Liver (tissue), 9 donors: ENCODE results near the gene ATRX. TPM values are rescaled to one million over a fixed set of nuclear protein-coding genes. Genes with fewer than 3 reads are reported as not detected.

Source experiments
- DNase-seq: peaks from one replicate; pipeline ENCODE4 v3.0.0-alpha.2; 2017; ENCODE audit warnings: low spot score
- H3K27ac ChIP-seq, 2 donors: one replicate each; pipeline ENCODE4 v1.7.0; 2013; ENCODE audit warnings: inconsistent platforms in 2 of 2, low read length in 2 of 2, control low read depth in 1 of 2, low read depth in 1 of 2, mild to moderate bottlenecking in 1 of 2
- H3K27me3 ChIP-seq, 4 donors: one replicate each; pipeline versions ENCODE4 v1.6.1 to v1.7.0; 2013; ENCODE audit warnings: low read length in 3 of 4, inconsistent platforms in 1 of 4, mild to moderate bottlenecking in 1 of 4, moderate library complexity in 1 of 4; ENCODE audit not compliant: control insufficient read depth in 4 of 4, insufficient read depth in 4 of 4
- H3K36me3 ChIP-seq, 4 donors: one replicate each; pipeline versions ENCODE4 v1.6.1 to v1.7.0; 2013; ENCODE audit warnings: low read length in 3 of 4, mild to moderate bottlenecking in 3 of 4, low read depth in 1 of 4, moderate library complexity in 1 of 4; ENCODE audit not compliant: control insufficient read depth in 4 of 4, insufficient read depth in 3 of 4
- H3K4me1 ChIP-seq, 4 donors: one replicate each; pipeline versions ENCODE4 v1.6.1 to v1.7.0; 2013; ENCODE audit warnings: low read length in 3 of 4, mild to moderate bottlenecking in 3 of 4, moderate library complexity in 1 of 4; ENCODE audit not compliant: control insufficient read depth in 4 of 4, insufficient read depth in 4 of 4
- H3K4me3 ChIP-seq, 3 donors: one replicate each; pipeline versions ENCODE4 v1.6.1 to v1.7.0; 2013; ENCODE audit warnings: low read length in 3 of 3, control low read depth in 1 of 3, low read depth in 1 of 3, mild to moderate bottlenecking in 1 of 3
- H3K9ac ChIP-seq, 2 donors: one replicate each; pipeline ENCODE4 v1.7.0; 2013; ENCODE audit warnings: low read length in 2 of 2, mild to moderate bottlenecking in 2 of 2, moderate library complexity in 2 of 2, control low read depth in 1 of 2, low read depth in 1 of 2
- H3K9me3 ChIP-seq, 4 donors: one replicate each; pipeline versions ENCODE4 v1.6.1 to v1.7.0; 2013; ENCODE audit warnings: low read length in 3 of 4; ENCODE audit not compliant: control insufficient read depth in 4 of 4
- EGR1 ChIP-seq, 2 donors: IDR thresholded peaks; 2 replicates each; pipeline ENCODE4 v1.6.1; 2016 to 2018; ENCODE audit warnings: antibody characterized with exemption in 2 of 2, low read depth in 2 of 2
- FOXA1 ChIP-seq: IDR thresholded peaks from 2 replicates; pipeline ENCODE4 v1.6.1; 2016; ENCODE audit warnings: antibody characterized with exemption
- FOXA2 ChIP-seq: IDR thresholded peaks from 2 replicates; pipeline ENCODE4 v1.6.1; 2016; ENCODE audit warnings: antibody characterized with exemption
- GABPA ChIP-seq, 2 donors: IDR thresholded peaks in 1 of 2; conservative IDR thresholded peaks in 1 of 2; 2 replicates each; pipeline ENCODE4 v1.6.1; 2016; ENCODE audit warnings: antibody characterized with exemption in 2 of 2, mild to moderate bottlenecking in 1 of 2, moderate library complexity in 1 of 2
- HNF4A ChIP-seq, 2 donors: conservative IDR thresholded peaks; 2 replicates each; pipeline ENCODE4 v1.6.1; 2016; ENCODE audit warnings: antibody characterized with exemption in 2 of 2, mild to moderate bottlenecking in 2 of 2
- JUND ChIP-seq, 2 donors: IDR thresholded peaks; 2 replicates each; pipeline ENCODE4 v1.6.1; 2016; ENCODE audit warnings: antibody characterized with exemption in 2 of 2
- NR2F2 ChIP-seq: IDR thresholded peaks from 2 replicates; pipeline ENCODE4 v1.6.1; 2016; ENCODE audit warnings: antibody characterized with exemption
- RAD21 ChIP-seq, 2 donors: IDR thresholded peaks; 2 replicates each; pipeline ENCODE4 v1.6.1; 2016; ENCODE audit warnings: antibody characterized with exemption in 2 of 2, mild to moderate bottlenecking in 2 of 2
- RXRA ChIP-seq, 2 donors: IDR thresholded peaks; 2 replicates each; pipeline ENCODE4 v1.6.1; 2017 to 2018; ENCODE audit warnings: antibody characterized with exemption in 2 of 2, mild to moderate bottlenecking in 1 of 2
- SP1 ChIP-seq: IDR thresholded peaks from 2 replicates; pipeline ENCODE4 v1.6.1; 2018; ENCODE audit warnings: antibody characterized with exemption, mild to moderate bottlenecking
- TAF1 ChIP-seq: conservative IDR thresholded peaks from 2 replicates; pipeline ENCODE4 v1.6.1; 2016; ENCODE audit warnings: antibody characterized with exemption, mild to moderate bottlenecking
- YY1 ChIP-seq: IDR thresholded peaks from 2 replicates; pipeline ENCODE4 v1.6.1; 2016; ENCODE audit warnings: antibody characterized with exemption, mild to moderate bottlenecking
- WGBS: extraction: QIAGEN DNeasy Blood & Tissue Kit; methylation state at CpG from one replicate; pipeline ENCODE4 v1.1.7; 2013; 5-methylcytosine and 5-hydroxymethylcytosine counted together
- polyA plus RNA-seq, 2 donors: library from polyadenylated mRNA; stranded (reverse) in 1 of 2; unstranded in 1 of 2; fragments of 200-250 nt in 1 of 2; fragments of >200 nt in 1 of 2; fragmentation: Nextera tagmentation in 1 of 2; extraction: Ambion mirVana in 1 of 2; gene quantifications; one replicate each; pipeline versions ENCODE4 v1.2.1 to v1.2.3, GENCODE V29; 2013 to 2015
- total RNA-seq, 2 donors: library from RNA; depleted of rRNA; stranded (reverse); fragments of >200 nt; gene quantifications; one replicate each; pipeline ENCODE4 v1.2.3, GENCODE V29; 2014
- TF ChIP-seq, protein P1 (sequence below): IDR thresholded peaks from 2 replicates; pipeline ENCODE4 v1.6.1; 2016; ENCODE audit warnings: antibody characterized with exemption, mild to moderate bottlenecking
- TF ChIP-seq, protein P2 (sequence below): fragments of 150-350 bp; IDR thresholded peaks from 2 replicates; pipeline ENCODE4 v1.5.1; 2017; ENCODE audit warnings: improper control_type of control experiment, low read depth, low read length; ENCODE audit not compliant: missing input control
- TF ChIP-seq, protein P3 (sequence below): IDR thresholded peaks from 2 replicates; pipeline ENCODE4 v1.6.1; 2016; ENCODE audit warnings: antibody characterized with exemption
- TF ChIP-seq, protein P4 (sequence below): IDR thresholded peaks from 2 replicates; pipeline ENCODE4 v1.6.1; 2016; ENCODE audit warnings: antibody characterized with exemption
- TF ChIP-seq, protein P5 (sequence below): IDR thresholded peaks from 2 replicates; pipeline ENCODE4 v1.6.1; 2016; ENCODE audit warnings: antibody characterized with exemption
- donor health status: healthy.
- donor health status: healthy.
- donor health status: healthy.
- donor health status: healthy.
- donor health status: healthy.

ATRX gene
- total and polyA plus RNA-seq, 4 donors, result 4.6 to 38.5 (median 32.0) TPM

DNA sequence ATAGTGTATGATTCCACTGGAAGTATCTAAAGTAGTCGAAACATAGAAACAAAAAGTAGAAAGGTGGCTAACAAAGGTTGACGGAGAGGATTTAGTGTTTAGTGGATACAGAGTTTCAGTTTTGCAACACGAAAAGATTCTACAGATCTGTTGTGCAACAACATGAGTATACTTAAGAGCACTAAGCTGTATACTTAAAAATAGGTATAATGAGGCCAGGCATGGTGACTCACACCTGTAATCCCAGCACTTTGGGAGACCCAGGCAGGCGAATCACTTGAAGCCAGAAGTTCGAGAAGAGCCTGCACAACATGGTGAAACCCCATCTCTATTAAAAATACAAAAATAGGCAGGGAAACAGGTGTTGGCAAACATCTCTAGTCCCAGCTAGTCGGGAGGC is 7.9 kb upstream of the ATRX start:
- Histone ChIP-seq H3K4me1 (no peaks in the 10 kb centered on the region), H3K4me3 (no peak overlapping the region), H3K9me3 (no peaks in the 10 kb centered on the region), H3K36me3 (no peaks in the 10 kb centered on the region), H3K9ac (no peak overlapping the region), H3K27ac (no peak overlapping the region), H3K27me3 (no peaks in the 10 kb centered on the region)
- TF ChIP-seq RXRA (IDR thresholded peaks at IDR 0.05) (no peak), GABPA (IDR thresholded peaks at IDR 0.05 in 1 of 2, conservative IDR thresholded peaks at IDR 0.05 in 1 of 2) (no peak), EGR1 (IDR thresholded peaks at IDR 0.05; ENCODE audit: low read depth in 2 of 2) (no peak), JUND (IDR thresholded peaks at IDR 0.05) (no peak), NR2F2 (no peak), YY1 (no peak), FOXA2 (no peak), FOXA1 (no peak), TAF1 (no peak), HNF4A (conservative IDR thresholded peaks at IDR 0.05) (no peak), SP1 (no peak)
- TF ChIP-seq, protein P1, sequence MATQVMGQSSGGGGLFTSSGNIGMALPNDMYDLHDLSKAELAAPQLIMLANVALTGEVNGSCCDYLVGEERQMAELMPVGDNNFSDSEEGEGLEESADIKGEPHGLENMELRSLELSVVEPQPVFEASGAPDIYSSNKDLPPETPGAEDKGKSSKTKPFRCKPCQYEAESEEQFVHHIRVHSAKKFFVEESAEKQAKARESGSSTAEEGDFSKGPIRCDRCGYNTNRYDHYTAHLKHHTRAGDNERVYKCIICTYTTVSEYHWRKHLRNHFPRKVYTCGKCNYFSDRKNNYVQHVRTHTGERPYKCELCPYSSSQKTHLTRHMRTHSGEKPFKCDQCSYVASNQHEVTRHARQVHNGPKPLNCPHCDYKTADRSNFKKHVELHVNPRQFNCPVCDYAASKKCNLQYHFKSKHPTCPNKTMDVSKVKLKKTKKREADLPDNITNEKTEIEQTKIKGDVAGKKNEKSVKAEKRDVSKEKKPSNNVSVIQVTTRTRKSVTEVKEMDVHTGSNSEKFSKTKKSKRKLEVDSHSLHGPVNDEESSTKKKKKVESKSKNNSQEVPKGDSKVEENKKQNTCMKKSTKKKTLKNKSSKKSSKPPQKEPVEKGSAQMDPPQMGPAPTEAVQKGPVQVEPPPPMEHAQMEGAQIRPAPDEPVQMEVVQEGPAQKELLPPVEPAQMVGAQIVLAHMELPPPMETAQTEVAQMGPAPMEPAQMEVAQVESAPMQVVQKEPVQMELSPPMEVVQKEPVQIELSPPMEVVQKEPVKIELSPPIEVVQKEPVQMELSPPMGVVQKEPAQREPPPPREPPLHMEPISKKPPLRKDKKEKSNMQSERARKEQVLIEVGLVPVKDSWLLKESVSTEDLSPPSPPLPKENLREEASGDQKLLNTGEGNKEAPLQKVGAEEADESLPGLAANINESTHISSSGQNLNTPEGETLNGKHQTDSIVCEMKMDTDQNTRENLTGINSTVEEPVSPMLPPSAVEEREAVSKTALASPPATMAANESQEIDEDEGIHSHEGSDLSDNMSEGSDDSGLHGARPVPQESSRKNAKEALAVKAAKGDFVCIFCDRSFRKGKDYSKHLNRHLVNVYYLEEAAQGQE, result no peak
- TF ChIP-seq, protein P2, sequence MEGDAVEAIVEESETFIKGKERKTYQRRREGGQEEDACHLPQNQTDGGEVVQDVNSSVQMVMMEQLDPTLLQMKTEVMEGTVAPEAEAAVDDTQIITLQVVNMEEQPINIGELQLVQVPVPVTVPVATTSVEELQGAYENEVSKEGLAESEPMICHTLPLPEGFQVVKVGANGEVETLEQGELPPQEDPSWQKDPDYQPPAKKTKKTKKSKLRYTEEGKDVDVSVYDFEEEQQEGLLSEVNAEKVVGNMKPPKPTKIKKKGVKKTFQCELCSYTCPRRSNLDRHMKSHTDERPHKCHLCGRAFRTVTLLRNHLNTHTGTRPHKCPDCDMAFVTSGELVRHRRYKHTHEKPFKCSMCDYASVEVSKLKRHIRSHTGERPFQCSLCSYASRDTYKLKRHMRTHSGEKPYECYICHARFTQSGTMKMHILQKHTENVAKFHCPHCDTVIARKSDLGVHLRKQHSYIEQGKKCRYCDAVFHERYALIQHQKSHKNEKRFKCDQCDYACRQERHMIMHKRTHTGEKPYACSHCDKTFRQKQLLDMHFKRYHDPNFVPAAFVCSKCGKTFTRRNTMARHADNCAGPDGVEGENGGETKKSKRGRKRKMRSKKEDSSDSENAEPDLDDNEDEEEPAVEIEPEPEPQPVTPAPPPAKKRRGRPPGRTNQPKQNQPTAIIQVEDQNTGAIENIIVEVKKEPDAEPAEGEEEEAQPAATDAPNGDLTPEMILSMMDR, result no peak
- TF ChIP-seq, protein P3, sequence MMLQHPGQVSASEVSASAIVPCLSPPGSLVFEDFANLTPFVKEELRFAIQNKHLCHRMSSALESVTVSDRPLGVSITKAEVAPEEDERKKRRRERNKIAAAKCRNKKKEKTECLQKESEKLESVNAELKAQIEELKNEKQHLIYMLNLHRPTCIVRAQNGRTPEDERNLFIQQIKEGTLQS, result no peak
- 89% methylated on average over 6 of the region's 6 CpGs for WGBS
- DNase-seq, result no peak

DNA sequence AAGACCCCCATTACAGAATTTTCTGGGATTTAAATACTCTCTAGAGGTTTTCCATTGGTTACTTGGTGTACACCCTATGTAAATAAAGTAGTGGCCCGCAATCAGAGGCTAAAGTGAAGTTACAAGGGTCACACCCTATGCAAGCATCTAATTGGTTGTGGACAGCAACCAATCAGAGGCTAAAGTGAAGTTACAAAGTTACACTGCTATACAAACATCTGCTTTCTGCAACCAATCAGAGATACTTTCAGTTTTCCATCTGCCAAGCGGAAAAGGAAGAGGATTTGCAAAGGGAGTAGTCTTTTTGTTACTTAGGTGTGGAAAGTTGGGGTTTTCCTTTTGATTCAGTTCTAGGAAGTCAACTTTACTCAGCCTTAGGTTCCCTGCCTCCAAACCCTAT is 2.0 kb upstream of the ATRX start:
- Histone ChIP-seq H3K4me1 (peaks cover 0 to 16% (median 3%) of the 10 kb centered on the region in 4 donors), H3K27me3 (no peaks in the 10 kb centered on the region), H3K36me3 (no peaks in the 10 kb centered on the region), H3K9ac (peak overlapping the region in 1 of 2 donors; percentile 3), H3K27ac (no peak overlapping the region), H3K9me3 (no peaks in the 10 kb centered on the region), H3K4me3 (peak overlapping the region; percentile 27 to 41 (median 32))
- 9% methylated on average over 2 of the region's 2 CpGs for WGBS
- no peak for DNase-seq
- TF ChIP-seq HNF4A (conservative IDR thresholded peaks at IDR 0.05) (peak; percentile 17 to 41), FOXA1 (no peak), TAF1 (no peak), YY1 (no peak), EGR1 (IDR thresholded peaks at IDR 0.05; ENCODE audit: low read depth in 2 of 2) (no peak), RXRA (IDR thresholded peaks at IDR 0.05) (no peak), RAD21 (IDR thresholded peaks at IDR 0.05) (peak in 1 of 2 donors; percentile 6), NR2F2 (no peak), SP1 (peak; percentile 55), GABPA (IDR thresholded peaks at IDR 0.05 in 1 of 2, conservative IDR thresholded peaks at IDR 0.05 in 1 of 2) (peak in 1 of 2 donors; percentile 67), FOXA2 (peak; percentile 61)
- TF ChIP-seq, protein P4, sequence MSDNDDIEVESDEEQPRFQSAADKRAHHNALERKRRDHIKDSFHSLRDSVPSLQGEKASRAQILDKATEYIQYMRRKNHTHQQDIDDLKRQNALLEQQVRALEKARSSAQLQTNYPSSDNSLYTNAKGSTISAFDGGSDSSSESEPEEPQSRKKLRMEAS, result no peak
- TF ChIP-seq, protein P5, sequence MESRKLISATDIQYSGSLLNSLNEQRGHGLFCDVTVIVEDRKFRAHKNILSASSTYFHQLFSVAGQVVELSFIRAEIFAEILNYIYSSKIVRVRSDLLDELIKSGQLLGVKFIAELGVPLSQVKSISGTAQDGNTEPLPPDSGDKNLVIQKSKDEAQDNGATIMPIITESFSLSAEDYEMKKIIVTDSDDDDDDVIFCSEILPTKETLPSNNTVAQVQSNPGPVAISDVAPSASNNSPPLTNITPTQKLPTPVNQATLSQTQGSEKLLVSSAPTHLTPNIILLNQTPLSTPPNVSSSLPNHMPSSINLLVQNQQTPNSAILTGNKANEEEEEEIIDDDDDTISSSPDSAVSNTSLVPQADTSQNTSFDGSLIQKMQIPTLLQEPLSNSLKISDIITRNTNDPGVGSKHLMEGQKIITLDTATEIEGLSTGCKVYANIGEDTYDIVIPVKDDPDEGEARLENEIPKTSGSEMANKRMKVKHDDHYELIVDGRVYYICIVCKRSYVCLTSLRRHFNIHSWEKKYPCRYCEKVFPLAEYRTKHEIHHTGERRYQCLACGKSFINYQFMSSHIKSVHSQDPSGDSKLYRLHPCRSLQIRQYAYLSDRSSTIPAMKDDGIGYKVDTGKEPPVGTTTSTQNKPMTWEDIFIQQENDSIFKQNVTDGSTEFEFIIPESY, result no peak
- TF ChIP-seq, protein P2, result no peak
- TF ChIP-seq, protein P3, result no peak
